K562 (cell line): ENCODE measurements around the gene GLT1D1. TPM values are rescaled to one million over a fixed set of nuclear protein-coding genes. Genes with fewer than 3 reads are reported as not detected.

Experiments
- ATAC-seq: fragments of 200-7000 bp; cut with Tn5 transposase; 3 replicates; pipeline ENCODE4 v1.9.1; 2020; ENCODE audit warnings: moderate library complexity
- BruUV-seq: library from RNA; stranded (reverse); fragments of 400-500 nt; replicated peaks from 2 replicates; lab custom pipeline; 2021; lab: Mats Ljungman, UMichigan
- CTCF ChIA-PET: fragments of 300-600 bp; formaldehyde crosslinking; extraction: SDS; loops from one replicate; lab custom pipeline; 2021; ENCODE audit warnings: low intra/inter-chr PET ratio; lab: Yijun Ruan, JAX
- POLR2A ChIA-PET: fragments of 300-600, 350-650 bp; sonication (Branson Sonifier 250); formaldehyde crosslinking; extraction: SDS; loops from one replicate; lab custom pipeline; 2021; ENCODE audit warnings: antibody characterized with exemption, inconsistent platforms; lab: Yijun Ruan, JAX
- DNase-seq, 4 experiments: peaks; one replicate each; pipeline versions ENCODE4 v3.0.0 to v3.0.0-alpha.2; 2011 to 2018; ENCODE audit warnings: low spot score in 3 of 4, mixed read lengths in 3 of 4; ENCODE audit errors: extremely low read depth in 1 of 4
- FAIRE-seq: peaks from 2 replicates; lab custom pipeline; 2011; peaks lifted over from hg19 to GRCh38; lab: Jason Lieb, UNC
- H2AFZ ChIP-seq: 2 replicates; pipeline ENCODE4 v1.6.0; 2011; ENCODE audit warnings: low read depth, low read length, control low read depth, inconsistent platforms
- H3K27ac ChIP-seq: fragments of 200-600 bp; 3 replicates; pipeline ENCODE4 v1.8.0; 2011; ENCODE audit warnings: low read depth, mild to moderate bottlenecking, control low read depth, inconsistent platforms, low read length, moderate library complexity, mixed read lengths; ENCODE audit errors: extremely low read depth
- H3K27me3 ChIP-seq, 2 experiments: fragments of 300-600 bp in 1 of 2; 2 replicates in 1 of 2; 3 replicates in 1 of 2; pipeline versions ENCODE4 v1.6.0 to v1.8.0; 2011; ENCODE audit warnings: inconsistent platforms in 2 of 2, low read length in 2 of 2, mild to moderate bottlenecking in 1 of 2, mixed read lengths in 1 of 2, moderate library complexity in 1 of 2; ENCODE audit not compliant: control insufficient read depth in 2 of 2, insufficient read depth in 2 of 2
- H3K36me3 ChIP-seq: fragments of 300-600 bp; 3 replicates; pipeline ENCODE4 v1.8.0; 2011; ENCODE audit warnings: mild to moderate bottlenecking, low read length, inconsistent platforms; ENCODE audit not compliant: control insufficient read depth, insufficient read depth
- H3K4me1 ChIP-seq, 2 experiments: fragments of 200-600 bp in 1 of 2; replicated peaks in 1 of 2; 2 replicates in 1 of 2; 3 replicates in 1 of 2; pipeline versions ENCODE4 v1.5.1 to v1.8.0; 2011; ENCODE audit warnings: inconsistent platforms in 2 of 2, low read length in 2 of 2, mild to moderate bottlenecking in 1 of 2, mixed read lengths in 1 of 2, moderate library complexity in 1 of 2; ENCODE audit not compliant: control insufficient read depth in 2 of 2, insufficient read depth in 2 of 2
- H3K4me2 ChIP-seq: 2 replicates; pipeline ENCODE4 v1.6.1; 2011; ENCODE audit warnings: low read length, control low read depth, inconsistent platforms, mixed read lengths; ENCODE audit not compliant: insufficient read depth
- H3K4me3 ChIP-seq: fragments of 200-600 bp; sonication (generic), shearing (Covaris generic); 2 replicates; pipeline ENCODE4 v1.5.1; 2016; ENCODE audit warnings: control low read depth, inconsistent platforms
- H3K79me2 ChIP-seq: fragments of 200-600 bp; 3 replicates; pipeline ENCODE4 v1.8.0; 2011; ENCODE audit warnings: low read length, inconsistent platforms; ENCODE audit not compliant: control insufficient read depth, insufficient read depth
- H3K9ac ChIP-seq, 2 experiments: 2 replicates each; pipeline versions ENCODE4 v1.6.0 to v1.6.1; 2011; ENCODE audit warnings: low read depth in 2 of 2, low read length in 2 of 2, control low read depth in 1 of 2, inconsistent platforms in 1 of 2, mild to moderate bottlenecking in 1 of 2, mixed read lengths in 1 of 2; ENCODE audit not compliant: insufficient read depth in 1 of 2
- H3K9me1 ChIP-seq: one replicate; pipeline ENCODE4 v1.6.0; 2011; ENCODE audit warnings: inconsistent platforms, mild to moderate bottlenecking, low read length, moderate library complexity; ENCODE audit not compliant: control insufficient read depth, insufficient read depth
- H3K9me3 ChIP-seq: replicated peaks from 2 replicates; pipeline ENCODE4 v1.5.1; 2011; ENCODE audit warnings: low read depth, low read length, inconsistent platforms; ENCODE audit not compliant: control insufficient read depth, insufficient read depth
- H4K20me1 ChIP-seq: replicated peaks from 2 replicates; pipeline ENCODE4 v1.6.1; 2011; ENCODE audit warnings: low read length, inconsistent platforms, mixed read lengths; ENCODE audit not compliant: control insufficient read depth, insufficient read depth
- ATF7 ChIP-seq: fragments of 450-650 bp; IDR thresholded peaks from 2 replicates; pipeline ENCODE4 v1.7.1; 2014; ENCODE audit warnings: mild to moderate bottlenecking, moderate library complexity
- CSDE1 ChIP-seq, 2 experiments: fragments of 450-650 bp; IDR thresholded peaks; 2 replicates each; pipeline ENCODE4 v1.6.1; 2016; ENCODE audit warnings: mild to moderate bottlenecking in 1 of 2
- HMGN3 ChIP-seq: IDR thresholded peaks from 2 replicates; pipeline ENCODE4 v1.6.1; 2011; ENCODE audit warnings: borderline replicate concordance, low read depth, mild to moderate bottlenecking, mixed read lengths, low read length; ENCODE audit not compliant: insufficient read length; ENCODE audit errors: extremely low read depth
- KHSRP ChIP-seq: fragments of 450-650 bp; IDR thresholded peaks from 2 replicates; pipeline ENCODE4 v1.6.1; 2017
- MAFG ChIP-seq: fragments of 450-650 bp; conservative IDR thresholded peaks from 2 replicates; pipeline ENCODE4 v1.6.1; 2016; ENCODE audit warnings: missing genetic modification characterization, missing compliant biosample characterization
- NFXL1 ChIP-seq: fragments of 450-650 bp; formaldehyde crosslinking; IDR thresholded peaks from 2 replicates; pipeline ENCODE4 v1.4.0; 2021; ENCODE audit warnings: mild to moderate bottlenecking
- TCF7L2 ChIP-seq: fragments of 150-350 bp; IDR thresholded peaks from 2 replicates; pipeline ENCODE4 v1.6.1; 2016; ENCODE audit warnings: low read depth, mild to moderate bottlenecking, low read length, moderate library complexity
- ZNF165 ChIP-seq: fragments of 250-450 bp; sonication (Bioruptor Pico); IDR thresholded peaks from 2 replicates; pipeline ENCODE4 v1.4.0; 2020; ENCODE audit warnings: borderline replicate concordance
- ZNF23 ChIP-seq: fragments of 250-450 bp; sonication (Bioruptor Pico); IDR thresholded peaks from 2 replicates; pipeline ENCODE4 v1.4.0; 2020; ENCODE audit warnings: mild to moderate bottlenecking
- ZNF644 ChIP-seq: fragments of 200-800 bp; sonication (Bioruptor generic); IDR thresholded peaks from 2 replicates; pipeline ENCODE4 v1.6.1; 2016; ENCODE audit warnings: low read depth, missing genetic modification characterization, missing compliant biosample characterization
- ZNF696 ChIP-seq: fragments of 250-450 bp; sonication (Bioruptor Pico); conservative IDR thresholded peaks from 2 replicates; pipeline ENCODE4 v1.4.0; 2020; ENCODE audit warnings: mild to moderate bottlenecking, moderate library complexity
- ZNF785 ChIP-seq: fragments of 250-450 bp; sonication (Bioruptor Pico); IDR thresholded peaks from 2 replicates; pipeline ENCODE4 v1.4.0; 2020; ENCODE audit warnings: mild to moderate bottlenecking
- WGBS: fragments of 100-300 bp; shearing (Covaris generic); methylation state at CpG from one replicate; pipeline ENCODE4 v1.1.6; 2016; ENCODE audit warnings: low coverage, mixed read lengths; ENCODE audit not compliant: insufficient coverage; ENCODE audit errors: missing lambda C conversion rate; 5-methylcytosine and 5-hydroxymethylcytosine counted together
- in situ Hi-C: fragments of 300-500 bp; cut with MboI; formaldehyde crosslinking; loops from 4 replicates; pipeline ENCODE4 v1.15.0; 2018; ENCODE audit warnings: inconsistent platforms, mixed read lengths
- intact Hi-C: fragments of 100-400 bp; cut with micrococcal nuclease; formaldehyde crosslinking; loops from 2 replicates; pipeline ENCODE4 v1.14.2; 2022
- polyA plus RNA-seq, 8 experiments: library from polyadenylated mRNA; depleted of rRNA in 4 of 8; stranded (reverse) in 5 of 8; unstranded in 3 of 8; fragments of >200 nt; fragmentation: Nextera tagmentation in 2 of 8; fragmentation: Illumina TruSeq in 1 of 8; extraction: Ambion mirVana in 2 of 8; extraction: Trizol in 1 of 8; gene quantifications; 2 replicates each; pipeline versions ENCODE4 v1.2.1 to v1.2.3, GENCODE V29; 2011 to 2014; ENCODE audit warnings: inconsistent platforms in 1 of 8, missing spikeins in 1 of 8
- total RNA-seq, 7 experiments: library from RNA; depleted of rRNA in 6 of 7; stranded (reverse); fragments of >200 nt in 6 of 7; fragmentation: Illumina TruSeq in 2 of 7; extraction: Trizol in 2 of 7; gene quantifications; 2 replicates each; pipeline versions ENCODE4 v1.2.1 to v1.2.3, GENCODE V29; 2011 to 2021; ENCODE audit warnings: low replicate concordance in 1 of 7
- TF ChIP-seq, protein P1 (sequence below): sonication (generic); formaldehyde crosslinking; IDR thresholded peaks from 2 replicates; pipeline ENCODE4 v1.8.0; 2023; ENCODE audit warnings: mild to moderate bottlenecking, missing genetic modification reagents
- TF ChIP-seq, protein P2 (sequence below): fragments of 250-450 bp; sonication (Bioruptor Pico); IDR thresholded peaks from 2 replicates; pipeline ENCODE4 v1.4.0; 2020

GLT1D1 gene
- total and polyA plus RNA-seq, 9 of the 15 experiments (the other 6 are each of a cell fraction or from before 2014, with no cell fraction given): 0.04 TPM; not detected in 8

DNA sequence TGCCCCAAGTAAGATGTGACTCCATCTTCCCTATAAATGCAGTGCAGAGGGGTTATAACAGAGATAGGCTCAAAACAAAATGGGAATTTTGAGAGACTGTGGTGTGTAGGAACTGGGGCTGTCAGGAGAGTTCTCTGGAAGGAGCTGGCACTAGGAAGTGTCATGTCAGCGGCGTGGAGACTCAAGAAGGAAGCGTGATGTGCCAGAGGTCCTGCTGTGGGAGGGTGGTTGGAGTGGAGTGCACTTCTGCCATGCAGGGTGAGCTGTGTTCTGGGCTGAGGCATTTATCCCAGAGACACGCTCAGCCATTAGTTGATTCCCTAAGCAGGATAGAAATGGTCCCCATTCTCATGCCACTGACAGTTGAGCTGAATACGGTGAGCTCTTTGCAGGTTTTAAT lies 19.0 kb downstream of the GLT1D1 start:
- no peak overlapping the region for H2AFZ ChIP-seq
- no peaks in the 10 kb centered on the region for H3K79me2 ChIP-seq
- H3K9ac ChIP-seq: no peak overlapping the region
- POLR2A ChIA-PET: interaction anchor here (0.6 kb wide), 1 partner anchor 1472 kb away, joined by 4 read pairs; no protein-coding TSS in a partner anchor
- H3K36me3 ChIP-seq: no peaks in the 10 kb centered on the region
- DNase-seq: no peak
- peaks cover 6 to 17% of the 10 kb centered on the region in 2 experiments; a peak in 4 of 5 replicates for H3K27me3 ChIP-seq
- CTCF ChIA-PET: no interaction called here
- ATAC-seq: no peak
- TF ChIP-seq ZNF696 (CRISPR knock-in tag) (no peak), ZNF23 (CRISPR knock-in tag) (no peak), CSDE1 (IDR thresholded peaks at IDR 0.05) (no peak), HMGN3 (no peak), KHSRP (no peak), ZNF644 (tag) (no peak), MAFG (no peak), ZNF785 (CRISPR knock-in tag) (no peak)
- no peak overlapping the region for H3K4me3 ChIP-seq
- no peaks in the 10 kb centered on the region for H3K9me3 ChIP-seq
- in situ Hi-C loops (no loop called here), intact Hi-C loops (no loop called here)
- H3K4me2 ChIP-seq: no peak overlapping the region
- WGBS: 0% methylated on average over 4 of the region's 5 CpGs
- H3K9me1 ChIP-seq: no peaks in the 10 kb centered on the region
- no TSS peak for BruUV-seq
- 0 out of 2 replicates have a peak, but pooled peaks cover 3% of the 10 kb centered on the region for H4K20me1 ChIP-seq
- H3K4me1 ChIP-seq: no peaks in the 10 kb centered on the region
- no peak for FAIRE-seq
- H3K27ac ChIP-seq: no peak overlapping the region

DNA sequence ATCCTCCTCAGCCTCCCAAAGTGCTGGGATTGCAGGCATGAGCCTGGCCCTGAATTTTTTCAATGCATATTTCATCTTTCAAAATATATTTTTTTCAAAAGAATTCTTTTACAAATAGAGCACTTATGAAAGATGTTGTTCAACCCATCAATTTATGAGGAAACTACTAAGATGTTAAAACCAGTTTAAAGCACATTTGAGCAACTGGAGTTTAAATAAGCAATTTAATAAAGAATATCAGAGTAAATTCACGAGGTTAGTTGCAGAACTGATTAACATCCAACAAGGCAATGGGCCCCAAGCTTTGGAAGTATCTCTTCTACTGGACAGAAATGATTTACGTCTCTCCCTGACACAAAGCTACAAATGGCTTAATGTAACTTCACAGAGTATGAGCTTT lies 23.3 kb downstream of the GLT1D1 start:
- in situ Hi-C loops: no loop called here
- Histone ChIP-seq H3K9ac (no peak overlapping the region), H3K4me1 (no peaks in the 10 kb centered on the region), H4K20me1 (no peaks in the 10 kb centered on the region), H3K27ac (no peak overlapping the region), H3K79me2 (no peaks in the 10 kb centered on the region), H3K36me3 (no peaks in the 10 kb centered on the region), H2AFZ (no peak overlapping the region), H3K9me1 (no peaks in the 10 kb centered on the region), H3K4me3 (no peak overlapping the region), H3K27me3 (peaks cover 5 to 6% of the 10 kb centered on the region in 2 experiments; a peak in 4 of 5 replicates), H3K4me2 (no peak overlapping the region), H3K9me3 (no peaks in the 10 kb centered on the region)
- no TSS peak for BruUV-seq
- CTCF ChIA-PET: no interaction called here
- no peak for ATAC-seq
- DNase-seq: no peak
- FAIRE-seq: no peak
- intact Hi-C loops: no loop called here
- POLR2A ChIA-PET: no interaction called here
- WGBS: 0% methylated on average over 2 of the region's 2 CpGs
- no peak for TF ChIP-seq NFXL1
- TF ChIP-seq, protein P1, sequence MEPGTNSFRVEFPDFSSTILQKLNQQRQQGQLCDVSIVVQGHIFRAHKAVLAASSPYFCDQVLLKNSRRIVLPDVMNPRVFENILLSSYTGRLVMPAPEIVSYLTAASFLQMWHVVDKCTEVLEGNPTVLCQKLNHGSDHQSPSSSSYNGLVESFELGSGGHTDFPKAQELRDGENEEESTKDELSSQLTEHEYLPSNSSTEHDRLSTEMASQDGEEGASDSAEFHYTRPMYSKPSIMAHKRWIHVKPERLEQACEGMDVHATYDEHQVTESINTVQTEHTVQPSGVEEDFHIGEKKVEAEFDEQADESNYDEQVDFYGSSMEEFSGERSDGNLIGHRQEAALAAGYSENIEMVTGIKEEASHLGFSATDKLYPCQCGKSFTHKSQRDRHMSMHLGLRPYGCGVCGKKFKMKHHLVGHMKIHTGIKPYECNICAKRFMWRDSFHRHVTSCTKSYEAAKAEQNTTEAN (CRISPR knock-in tag): no peak
- no peak for TF ChIP-seq ZNF165 (CRISPR knock-in tag)
- TF ChIP-seq TCF7L2: no peak
- TF ChIP-seq, protein P2, sequence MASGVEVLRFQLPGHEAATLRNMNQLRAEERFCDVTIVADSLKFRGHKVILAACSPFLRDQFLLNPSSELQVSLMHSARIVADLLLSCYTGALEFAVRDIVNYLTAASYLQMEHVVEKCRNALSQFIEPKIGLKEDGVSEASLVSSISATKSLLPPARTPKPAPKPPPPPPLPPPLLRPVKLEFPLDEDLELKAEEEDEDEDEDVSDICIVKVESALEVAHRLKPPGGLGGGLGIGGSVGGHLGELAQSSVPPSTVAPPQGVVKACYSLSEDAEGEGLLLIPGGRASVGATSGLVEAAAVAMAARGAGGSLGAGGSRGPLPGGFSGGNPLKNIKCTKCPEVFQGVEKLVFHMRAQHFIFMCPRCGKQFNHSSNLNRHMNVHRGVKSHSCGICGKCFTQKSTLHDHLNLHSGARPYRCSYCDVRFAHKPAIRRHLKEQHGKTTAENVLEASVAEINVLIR (CRISPR knock-in tag): no peak
- no peak for TF ChIP-seq HMGN3
- no peak for TF ChIP-seq ATF7
